GM12878 (cell line): ENCODE data around the gene TBL1XR1.

ENCODE experiments used
- ETV6 ChIP-seq, 2 experiments: fragments of 450-650 bp in 1 of 2; IDR thresholded peaks in 1 of 2; conservative IDR thresholded peaks in 1 of 2; 2 replicates each; pipeline ENCODE4 v1.6.1; 2014; ENCODE audit warnings: antibody characterized with exemption in 1 of 2, borderline replicate concordance in 1 of 2, low read depth in 1 of 2, mild to moderate bottlenecking in 1 of 2, moderate library complexity in 1 of 2
- HCFC1 ChIP-seq: fragments of 150-350 bp; IDR thresholded peaks from 2 replicates; pipeline ENCODE4 v1.6.1; 2014; ENCODE audit warnings: low read length
- KDM1A ChIP-seq: fragments of 200-600 bp; sonication (generic); IDR thresholded peaks from 2 replicates; pipeline ENCODE4 v1.6.1; 2016; ENCODE audit warnings: borderline replicate concordance
- POLR2AphosphoS5 ChIP-seq: IDR thresholded peaks from 2 replicates; pipeline ENCODE4 v1.6.1; 2011; ENCODE audit warnings: mild to moderate bottlenecking, low read length, inconsistent platforms
- STAT1 ChIP-seq: fragments of 450-650 bp; conservative IDR thresholded peaks from 2 replicates; pipeline ENCODE4 v1.6.1; 2014; ENCODE audit warnings: antibody characterized with exemption, mild to moderate bottlenecking
- TBL1XR1 ChIP-seq: IDR thresholded peaks from 2 replicates; pipeline ENCODE4 v1.6.1; 2012; ENCODE audit warnings: low read depth, low read length, improper control_type of control experiment
- TF ChIP-seq, protein P1 (sequence below), 3 experiments: IDR thresholded peaks in 2 of 3; conservative IDR thresholded peaks in 1 of 3; 2 replicates each; pipeline ENCODE4 v1.5.1; 2011; ENCODE audit warnings: low read depth in 3 of 3, low read length in 3 of 3, mild to moderate bottlenecking in 3 of 3, control low read depth in 2 of 3, moderate library complexity in 2 of 3, inconsistent platforms in 1 of 3, mixed read lengths in 1 of 3; ENCODE audit not compliant: control insufficient read depth in 2 of 3, insufficient read depth in 1 of 3; ENCODE audit errors: extremely low read depth in 1 of 3
- TF ChIP-seq, protein P2 (sequence below): fragments of 450-650 bp; IDR thresholded peaks from 2 replicates; pipeline ENCODE4 v1.6.1; 2017; ENCODE audit warnings: mild to moderate bottlenecking, moderate library complexity
- TF ChIP-seq, protein P3 (sequence below): fragments of 450-650 bp; IDR thresholded peaks from 2 replicates; pipeline ENCODE4 v1.6.1; 2016; ENCODE audit warnings: mild to moderate bottlenecking

DNA sequence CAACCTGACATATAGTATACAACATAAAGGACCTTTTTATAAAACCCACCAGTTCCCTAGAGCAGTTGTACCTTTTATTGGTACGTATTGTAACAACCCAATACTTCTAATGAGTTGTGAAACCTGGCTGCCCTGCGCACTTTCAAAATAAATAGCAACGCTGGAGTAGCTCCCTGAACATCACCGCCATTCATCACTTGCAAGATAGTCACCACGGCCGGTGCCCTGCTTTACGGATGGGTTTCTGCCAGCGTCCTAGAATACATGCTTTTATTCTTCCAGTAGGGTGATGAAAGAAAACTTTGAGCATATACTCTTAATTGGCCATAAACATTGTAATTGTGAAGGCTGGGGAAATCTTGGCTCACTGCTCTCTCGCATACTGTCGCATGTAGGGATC lies 220.7 kb downstream of the TBL1XR1 start:
- no peak for TF ChIP-seq HCFC1
- TF ChIP-seq, protein P1, sequence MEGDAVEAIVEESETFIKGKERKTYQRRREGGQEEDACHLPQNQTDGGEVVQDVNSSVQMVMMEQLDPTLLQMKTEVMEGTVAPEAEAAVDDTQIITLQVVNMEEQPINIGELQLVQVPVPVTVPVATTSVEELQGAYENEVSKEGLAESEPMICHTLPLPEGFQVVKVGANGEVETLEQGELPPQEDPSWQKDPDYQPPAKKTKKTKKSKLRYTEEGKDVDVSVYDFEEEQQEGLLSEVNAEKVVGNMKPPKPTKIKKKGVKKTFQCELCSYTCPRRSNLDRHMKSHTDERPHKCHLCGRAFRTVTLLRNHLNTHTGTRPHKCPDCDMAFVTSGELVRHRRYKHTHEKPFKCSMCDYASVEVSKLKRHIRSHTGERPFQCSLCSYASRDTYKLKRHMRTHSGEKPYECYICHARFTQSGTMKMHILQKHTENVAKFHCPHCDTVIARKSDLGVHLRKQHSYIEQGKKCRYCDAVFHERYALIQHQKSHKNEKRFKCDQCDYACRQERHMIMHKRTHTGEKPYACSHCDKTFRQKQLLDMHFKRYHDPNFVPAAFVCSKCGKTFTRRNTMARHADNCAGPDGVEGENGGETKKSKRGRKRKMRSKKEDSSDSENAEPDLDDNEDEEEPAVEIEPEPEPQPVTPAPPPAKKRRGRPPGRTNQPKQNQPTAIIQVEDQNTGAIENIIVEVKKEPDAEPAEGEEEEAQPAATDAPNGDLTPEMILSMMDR (IDR thresholded peaks at IDR 0.05 in 2 of 3, conservative IDR thresholded peaks at IDR 0.05 in 1 of 3; ENCODE audit: control insufficient read depth in 2 of 3, extremely low read depth in 1 of 3, insufficient read depth in 1 of 3, low read depth in 3 of 3, low read length in 3 of 3), result no peak
- TF ChIP-seq POLR2AphosphoS5, result no peak
- TF ChIP-seq, protein P2, sequence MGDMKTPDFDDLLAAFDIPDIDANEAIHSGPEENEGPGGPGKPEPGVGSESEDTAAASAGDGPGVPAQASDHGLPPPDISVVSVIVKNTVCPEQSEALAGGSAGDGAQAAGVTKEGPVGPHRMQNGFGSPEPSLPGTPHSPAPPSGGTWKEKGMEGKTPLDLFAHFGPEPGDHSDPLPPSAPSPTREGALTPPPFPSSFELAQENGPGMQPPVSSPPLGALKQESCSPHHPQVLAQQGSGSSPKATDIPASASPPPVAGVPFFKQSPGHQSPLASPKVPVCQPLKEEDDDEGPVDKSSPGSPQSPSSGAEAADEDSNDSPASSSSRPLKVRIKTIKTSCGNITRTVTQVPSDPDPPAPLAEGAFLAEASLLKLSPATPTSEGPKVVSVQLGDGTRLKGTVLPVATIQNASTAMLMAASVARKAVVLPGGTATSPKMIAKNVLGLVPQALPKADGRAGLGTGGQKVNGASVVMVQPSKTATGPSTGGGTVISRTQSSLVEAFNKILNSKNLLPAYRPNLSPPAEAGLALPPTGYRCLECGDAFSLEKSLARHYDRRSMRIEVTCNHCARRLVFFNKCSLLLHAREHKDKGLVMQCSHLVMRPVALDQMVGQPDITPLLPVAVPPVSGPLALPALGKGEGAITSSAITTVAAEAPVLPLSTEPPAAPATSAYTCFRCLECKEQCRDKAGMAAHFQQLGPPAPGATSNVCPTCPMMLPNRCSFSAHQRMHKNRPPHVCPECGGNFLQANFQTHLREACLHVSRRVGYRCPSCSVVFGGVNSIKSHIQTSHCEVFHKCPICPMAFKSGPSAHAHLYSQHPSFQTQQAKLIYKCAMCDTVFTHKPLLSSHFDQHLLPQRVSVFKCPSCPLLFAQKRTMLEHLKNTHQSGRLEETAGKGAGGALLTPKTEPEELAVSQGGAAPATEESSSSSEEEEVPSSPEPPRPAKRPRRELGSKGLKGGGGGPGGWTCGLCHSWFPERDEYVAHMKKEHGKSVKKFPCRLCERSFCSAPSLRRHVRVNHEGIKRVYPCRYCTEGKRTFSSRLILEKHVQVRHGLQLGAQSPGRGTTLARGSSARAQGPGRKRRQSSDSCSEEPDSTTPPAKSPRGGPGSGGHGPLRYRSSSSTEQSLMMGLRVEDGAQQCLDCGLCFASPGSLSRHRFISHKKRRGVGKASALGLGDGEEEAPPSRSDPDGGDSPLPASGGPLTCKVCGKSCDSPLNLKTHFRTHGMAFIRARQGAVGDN, result no peak
- TF ChIP-seq KDM1A, result no peak
- TF ChIP-seq ETV6 (conservative IDR thresholded peaks at IDR 0.05 in 1 of 2, IDR thresholded peaks at IDR 0.05 in 1 of 2; ENCODE audit: borderline replicate concordance in 1 of 2, low read depth in 1 of 2), result no peak
- TF ChIP-seq, protein P3, sequence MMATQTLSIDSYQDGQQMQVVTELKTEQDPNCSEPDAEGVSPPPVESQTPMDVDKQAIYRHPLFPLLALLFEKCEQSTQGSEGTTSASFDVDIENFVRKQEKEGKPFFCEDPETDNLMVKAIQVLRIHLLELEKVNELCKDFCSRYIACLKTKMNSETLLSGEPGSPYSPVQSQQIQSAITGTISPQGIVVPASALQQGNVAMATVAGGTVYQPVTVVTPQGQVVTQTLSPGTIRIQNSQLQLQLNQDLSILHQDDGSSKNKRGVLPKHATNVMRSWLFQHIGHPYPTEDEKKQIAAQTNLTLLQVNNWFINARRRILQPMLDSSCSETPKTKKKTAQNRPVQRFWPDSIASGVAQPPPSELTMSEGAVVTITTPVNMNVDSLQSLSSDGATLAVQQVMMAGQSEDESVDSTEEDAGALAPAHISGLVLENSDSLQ, result no peak
- TF ChIP-seq TBL1XR1, result no peak
- no peak for TF ChIP-seq STAT1
